Measurements from ENCODE around the gene APAF1. TPM values are rescaled to one million over a fixed set of nuclear protein-coding genes. Genes with fewer than 3 reads are reported as not detected.

Gene APAF1
- total and polyA plus RNA-seq, 7 experiments from 2014 or later = 3.4 to 36.4 (median 26.7) TPM

GRCh38 chr12:98653866-98654493 is 8.9 kb downstream of the APAF1 start:
- Histone ChIP-seq H3K36me3 (ENCODE audit: control insufficient read depth in 2 of 3, insufficient read depth in 3 of 3, low read length in 3 of 3) (peaks cover 3 to 24% (median 5%) of the 10 kb centered on the region in 3 experiments), H3K9me3 (ENCODE audit: control insufficient read depth in 2 of 3, low read length in 3 of 3) (no peaks in the 10 kb centered on the region), H3K27me3 (ENCODE audit: control insufficient read depth in 2 of 2, insufficient read depth in 2 of 2, low read length in 2 of 2) (no peaks in the 10 kb centered on the region), H3K4me3 (ENCODE audit: low read length) (no peak overlapping the region), H3K4me1 (ENCODE audit: control insufficient read depth in 2 of 2, insufficient read depth in 2 of 2, low read length in 2 of 2) (no peaks in the 10 kb centered on the region), H3K27ac (ENCODE audit: low read depth, low read length) (no peak overlapping the region)
- Mint-ChIP-seq H3K4me3 (no peak overlapping the region), H3K36me3 (peaks cover 2 to 27% (median 12%) of the 10 kb centered on the region in 5 donors), H3K27me3 (no peaks in the 10 kb centered on the region), H3K9me3 (no peaks in the 10 kb centered on the region), H3K4me1 (peaks cover 4 to 18% (median 12%) of the 10 kb centered on the region in 7 donors), H3K27ac (peak overlapping the region in 1 of 9 donors; percentile 70)
- POLR2A ChIA-PET = interaction anchor here (1.0 kb wide), 1 partner anchor 87 kb away, joined by 3 read pairs; no protein-coding TSS in a partner anchor
- CTCF ChIA-PET = interaction anchor here (1.2 to 5.4 kb wide), 3 partner anchors 9 to 87 kb away, joined by 6 to 59 read pairs (median 7); no protein-coding TSS in a partner anchor
- peak; percentile 64 for ATAC-seq
- intact Hi-C loops (cut with micrococcal nuclease) = loop anchor here (1.0 to 2.0 kb wide), 8 partner anchors 9 to 229 kb away; partner anchors contain the start of genes APAF1 (in 1 of the 2), IKBIP (in 1 of the 2) and SLC25A3 (in 1 of the 2)
- peak in 7 of 9 donors; percentile 32 to 69 (median 51) for DNase-seq

DNA sequence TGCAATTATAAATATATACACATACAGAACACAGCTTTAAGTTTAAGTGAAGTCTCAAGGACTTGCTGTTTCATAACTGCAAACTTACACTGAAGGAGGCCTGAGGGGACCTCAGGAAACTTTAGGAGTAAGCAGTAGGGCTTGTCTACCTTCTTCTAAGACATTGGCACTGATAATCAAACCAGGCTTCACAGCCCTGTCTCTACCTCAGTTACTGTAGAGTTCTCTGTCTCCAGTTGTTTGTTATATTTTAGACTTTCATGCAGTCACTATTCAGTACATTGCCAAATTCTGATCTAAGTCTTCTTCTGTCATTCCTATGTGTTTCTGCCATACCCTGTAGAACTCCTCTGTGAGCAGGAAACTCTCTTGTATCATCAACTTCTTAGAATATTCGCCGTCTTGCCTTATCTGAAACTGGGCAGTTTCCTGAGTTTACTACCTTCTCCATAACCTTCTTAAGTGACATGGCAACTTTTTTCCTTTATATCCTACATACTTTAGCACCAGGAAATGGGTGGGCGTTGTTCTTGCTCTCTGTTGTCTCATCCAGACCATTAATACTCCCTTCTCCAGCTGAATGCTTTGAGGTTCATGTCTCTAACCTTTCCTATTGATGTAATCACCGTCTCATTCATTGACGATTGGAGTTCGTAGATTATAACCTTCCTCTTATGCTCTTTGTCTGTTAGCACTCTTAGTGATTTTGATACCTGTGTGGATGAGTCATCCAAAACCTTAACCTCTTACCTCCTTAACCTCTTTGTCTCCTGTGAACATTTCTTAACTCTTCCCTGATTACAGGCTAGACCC is 11.4 kb downstream of the APAF1 start:
- H3K4me1 Mint-ChIP-seq = peaks cover 4 to 21% (median 12%) of the 10 kb centered on the region in 7 donors
- H3K27ac ChIP-seq (ENCODE audit: low read depth, low read length) = no peak overlapping the region
- no peaks in the 10 kb centered on the region for H3K9me3 ChIP-seq (ENCODE audit: control insufficient read depth in 2 of 3, low read length in 3 of 3)
- POLR2A ChIA-PET = interaction anchor here (0.6 kb wide), 1 partner anchor 45 kb away, joined by 3 read pairs; no protein-coding TSS in a partner anchor
- H3K4me1 ChIP-seq (ENCODE audit: control insufficient read depth in 2 of 2, insufficient read depth in 2 of 2, low read length in 2 of 2) = no peaks in the 10 kb centered on the region
- peak overlapping the region in 1 of 10 donors; percentile 18 for H3K4me3 Mint-ChIP-seq
- ATAC-seq = no peak
- CTCF ChIA-PET = interaction anchor here (1.1 kb wide), 1 partner anchor 85 kb away, joined by 3 read pairs; no protein-coding TSS in a partner anchor
- no peaks in the 10 kb centered on the region for H3K9me3 Mint-ChIP-seq
- H3K27me3 Mint-ChIP-seq = no peaks in the 10 kb centered on the region
- H3K36me3 Mint-ChIP-seq = peaks cover 7 to 39% (median 19%) of the 10 kb centered on the region in 5 donors
- H3K36me3 ChIP-seq (ENCODE audit: control insufficient read depth in 2 of 3, insufficient read depth in 3 of 3, low read length in 3 of 3) = peaks cover 4 to 29% (median 5%) of the 10 kb centered on the region in 3 experiments
- no peak overlapping the region for H3K4me3 ChIP-seq (ENCODE audit: low read length)
- H3K27me3 ChIP-seq (ENCODE audit: control insufficient read depth in 2 of 2, insufficient read depth in 2 of 2, low read length in 2 of 2) = no peaks in the 10 kb centered on the region
- intact Hi-C loops (cut with micrococcal nuclease) = no loop called here
- no peak for DNase-seq
- H3K27ac Mint-ChIP-seq = peak overlapping the region in 3 of 9 donors; percentile 3 to 24 (median 7)

GRCh38 chr12:98660521-98660920 is 15.4 kb downstream of the APAF1 start:
- Histone ChIP-seq H3K9me3 (ENCODE audit: control insufficient read depth in 2 of 3, low read length in 3 of 3) (no peaks in the 10 kb centered on the region), H3K4me3 (ENCODE audit: low read length) (no peak overlapping the region), H3K36me3 (ENCODE audit: control insufficient read depth in 2 of 3, insufficient read depth in 3 of 3, low read length in 3 of 3) (peaks cover 5 to 49% (median 5%) of the 10 kb centered on the region in 3 experiments), H3K27me3 (ENCODE audit: control insufficient read depth in 2 of 2, insufficient read depth in 2 of 2, low read length in 2 of 2) (no peaks in the 10 kb centered on the region), H3K4me1 (ENCODE audit: control insufficient read depth in 2 of 2, insufficient read depth in 2 of 2, low read length in 2 of 2) (no peaks in the 10 kb centered on the region), H3K27ac (ENCODE audit: low read depth, low read length) (no peak overlapping the region)
- Mint-ChIP-seq H3K4me3 (no peak overlapping the region), H3K27ac (no peak overlapping the region), H3K4me1 (peaks cover 0 to 15% (median 7%) of the 10 kb centered on the region in 7 donors), H3K9me3 (no peaks in the 10 kb centered on the region), H3K36me3 (peaks cover 9 to 37% (median 21%) of the 10 kb centered on the region in 5 donors), H3K27me3 (no peaks in the 10 kb centered on the region)
- DNase-seq (no peak), ATAC-seq (no peak)
- intact Hi-C loops (cut with micrococcal nuclease) = no loop called here
- CTCF ChIA-PET = no interaction called here
- POLR2A ChIA-PET = no interaction called here

DNA sequence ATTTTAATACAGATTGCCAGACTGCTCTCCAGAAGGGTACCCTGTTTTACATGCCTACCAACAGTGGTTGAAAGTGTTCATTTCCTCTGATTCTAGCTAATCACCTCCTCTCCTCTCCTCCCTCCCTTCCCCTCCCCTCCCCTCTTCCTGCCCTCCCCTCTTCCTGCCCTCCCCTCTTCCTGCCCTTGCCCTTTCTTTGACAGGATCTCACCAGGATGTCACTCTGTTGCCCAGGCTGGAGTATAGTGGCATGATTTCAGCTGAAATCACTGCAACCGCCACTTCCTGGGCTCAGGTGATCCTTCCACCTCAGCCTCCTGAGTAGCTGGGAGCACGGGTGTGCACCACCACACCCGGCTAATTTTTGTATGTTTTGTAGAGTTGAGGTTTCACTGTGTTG is 24.7 kb downstream of the APAF1 start:
- H3K9me3 ChIP-seq (ENCODE audit: control insufficient read depth in 2 of 3, low read length in 3 of 3) = no peaks in the 10 kb centered on the region
- no peak overlapping the region for H3K4me3 ChIP-seq (ENCODE audit: low read length)
- no peaks in the 10 kb centered on the region for H3K4me1 ChIP-seq (ENCODE audit: control insufficient read depth in 2 of 2, insufficient read depth in 2 of 2, low read length in 2 of 2)
- CTCF ChIA-PET = interaction anchor here (0.6 kb wide), 1 partner anchor 18 kb away, joined by 4 read pairs; no protein-coding TSS in a partner anchor
- H3K27me3 ChIP-seq (ENCODE audit: control insufficient read depth in 2 of 2, insufficient read depth in 2 of 2, low read length in 2 of 2) = no peaks in the 10 kb centered on the region
- Mint-ChIP-seq H3K4me1 (peaks cover 5 to 26% (median 13%) of the 10 kb centered on the region in 7 donors), H3K36me3 (peaks cover 23 to 63% (median 39%) of the 10 kb centered on the region in 5 donors), H3K9me3 (peaks cover 0 to 5% (median 1%) of the 10 kb centered on the region in 11 donors), H3K27me3 (no peaks in the 10 kb centered on the region), H3K4me3 (no peak overlapping the region), H3K27ac (peak overlapping the region in 6 of 9 donors; percentile 38 to 70 (median 55))
- ATAC-seq = no peak
- peaks cover 14 to 32% (median 16%) of the 10 kb centered on the region in 3 experiments for H3K36me3 ChIP-seq (ENCODE audit: control insufficient read depth in 2 of 3, insufficient read depth in 3 of 3, low read length in 3 of 3)
- intact Hi-C loops (cut with micrococcal nuclease) = no loop called here
- no peak overlapping the region for H3K27ac ChIP-seq (ENCODE audit: low read depth, low read length)
- POLR2A ChIA-PET = interaction anchor here (0.7 kb wide), 1 partner anchor 155 kb away, joined by 4 read pairs; the partner anchor contains the start of gene TMPO
- DNase-seq = no peak

GRCh38 chr12:98671459-98671858 is 26.4 kb downstream of the APAF1 start:
- Mint-ChIP-seq H3K4me1 (peaks cover 5 to 26% (median 13%) of the 10 kb centered on the region in 7 donors), H3K27ac (no peak overlapping the region), H3K36me3 (peaks cover 17 to 55% (median 34%) of the 10 kb centered on the region in 5 donors), H3K4me3 (no peak overlapping the region), H3K27me3 (no peaks in the 10 kb centered on the region), H3K9me3 (peaks cover 0 to 5% (median 1%) of the 10 kb centered on the region in 11 donors)
- DNase-seq (no peak), ATAC-seq (no peak)
- no peaks in the 10 kb centered on the region for H3K9me3 ChIP-seq (ENCODE audit: control insufficient read depth in 2 of 3, low read length in 3 of 3)
- intact Hi-C loops (cut with micrococcal nuclease) = no loop called here
- no peak overlapping the region for H3K27ac ChIP-seq (ENCODE audit: low read depth, low read length)
- peaks cover 10 to 24% (median 14%) of the 10 kb centered on the region in 3 experiments for H3K36me3 ChIP-seq (ENCODE audit: control insufficient read depth in 2 of 3, insufficient read depth in 3 of 3, low read length in 3 of 3)
- ChIA-PET CTCF (interaction anchor here (0.6 kb wide), 1 partner anchor 120 kb away, joined by 3 read pairs; no protein-coding TSS in a partner anchor), POLR2A (no interaction called here)
- H3K4me3 ChIP-seq (ENCODE audit: low read length) = no peak overlapping the region
- no peaks in the 10 kb centered on the region for H3K4me1 ChIP-seq (ENCODE audit: control insufficient read depth in 2 of 2, insufficient read depth in 2 of 2, low read length in 2 of 2)
- no peaks in the 10 kb centered on the region for H3K27me3 ChIP-seq (ENCODE audit: control insufficient read depth in 2 of 2, insufficient read depth in 2 of 2, low read length in 2 of 2)

- Histone ChIP-seq H3K4me3 (ENCODE audit: low read length) (no peak overlapping the region), H3K4me1 (ENCODE audit: control insufficient read depth in 2 of 2, insufficient read depth in 2 of 2, low read length in 2 of 2) (no peaks in the 10 kb centered on the region), H3K27ac (ENCODE audit: low read depth, low read length) (no peak overlapping the region), H3K36me3 (ENCODE audit: control insufficient read depth in 2 of 3, insufficient read depth in 3 of 3, low read length in 3 of 3) (peaks cover 4 to 31% (median 10%) of the 10 kb centered on the region in 3 experiments), H3K27me3 (ENCODE audit: control insufficient read depth in 2 of 2, insufficient read depth in 2 of 2, low read length in 2 of 2) (no peaks in the 10 kb centered on the region), H3K9me3 (ENCODE audit: control insufficient read depth in 2 of 3, low read length in 3 of 3) (no peaks in the 10 kb centered on the region)
- no peak overlapping the region for H3K27ac Mint-ChIP-seq
- peaks cover 7 to 36% (median 11%) of the 10 kb centered on the region in 5 donors for H3K36me3 Mint-ChIP-seq
- DNase-seq (no peak), ATAC-seq (no peak)
- ChIA-PET CTCF (no interaction called here), POLR2A (no interaction called here)
- H3K27me3 Mint-ChIP-seq = no peaks in the 10 kb centered on the region
- peaks cover 2 to 10% (median 5%) of the 10 kb centered on the region in 7 donors for H3K4me1 Mint-ChIP-seq
- intact Hi-C loops (cut with micrococcal nuclease) = no loop called here
- peaks cover 0 to 5% (median under 1%) of the 10 kb centered on the region in 11 donors for H3K9me3 Mint-ChIP-seq
- H3K4me3 Mint-ChIP-seq = no peak overlapping the region
These were observed 29.8 kb downstream of the APAF1 start for GRCh38 chr12:98674841-98675240.

Data from naive thymus-derived CD4-positive, alpha-beta T cell (primary cell).